A172 (cell line): ENCODE measurements around the gene FABP3. TPM values are rescaled to one million over a fixed set of nuclear protein-coding genes. Genes with fewer than 3 reads are reported as not detected.
"Not testable (repeated sequence)": the region's sequence is repeated elsewhere in the genome, so short reads cannot be mapped to it uniquely, and the experiment has no call there.

ENCODE experiments used
- DNase-seq: peaks from one replicate; pipeline ENCODE4 v3.0.0-alpha.2; 2015; ENCODE audit warnings: low spot score
- total RNA-seq: library from RNA; depleted of rRNA; stranded (reverse); fragments of >200 nt; shearing (Covaris generic); gene quantifications from 2 replicates; pipeline ENCODE4 v1.2.3, GENCODE V29; 2014

FABP3 gene
- total RNA-seq, 1 experiment from 2014 or later: 9.0 TPM

GRCh38 chr1:31398246-31398645 lies 25.4 kb upstream of the FABP3 start:
- no peak for DNase-seq

DNA sequence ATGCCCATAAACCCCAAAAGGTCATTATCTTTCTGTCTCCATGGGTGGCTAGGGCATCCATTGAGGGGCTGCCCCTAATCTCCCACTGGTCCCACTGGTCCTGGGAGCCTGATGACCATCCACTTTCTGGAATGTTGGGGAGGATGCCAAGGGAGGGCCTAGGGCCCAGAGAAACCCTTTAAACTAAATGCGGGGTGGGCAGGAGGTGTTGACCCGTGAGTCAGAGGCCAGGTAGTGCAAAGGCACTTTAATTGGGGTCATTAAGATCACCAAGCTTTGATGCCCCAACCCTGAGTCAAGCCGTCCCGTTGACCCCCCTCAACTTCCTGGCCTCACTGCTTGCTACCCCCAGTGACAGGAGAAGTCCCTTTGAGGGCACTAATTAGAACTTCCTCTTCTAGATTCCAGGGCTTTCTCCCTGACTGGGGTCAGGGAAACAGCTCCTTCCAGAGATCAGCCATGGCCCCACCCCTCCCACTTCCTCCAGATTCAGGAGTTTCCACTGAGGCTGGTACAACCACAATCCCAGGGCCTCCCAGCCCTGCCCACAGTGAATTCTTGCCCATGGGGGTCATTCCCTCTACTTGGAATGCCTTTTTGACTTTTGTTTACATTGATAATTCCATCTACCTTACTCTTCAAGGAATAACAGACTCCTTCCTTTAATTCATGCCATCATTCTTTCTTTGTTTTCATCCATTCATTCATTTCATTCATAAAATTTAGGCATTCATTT lies 24.7 kb upstream of the FABP3 start:
- DNase-seq: peak; percentile 71

DNA sequence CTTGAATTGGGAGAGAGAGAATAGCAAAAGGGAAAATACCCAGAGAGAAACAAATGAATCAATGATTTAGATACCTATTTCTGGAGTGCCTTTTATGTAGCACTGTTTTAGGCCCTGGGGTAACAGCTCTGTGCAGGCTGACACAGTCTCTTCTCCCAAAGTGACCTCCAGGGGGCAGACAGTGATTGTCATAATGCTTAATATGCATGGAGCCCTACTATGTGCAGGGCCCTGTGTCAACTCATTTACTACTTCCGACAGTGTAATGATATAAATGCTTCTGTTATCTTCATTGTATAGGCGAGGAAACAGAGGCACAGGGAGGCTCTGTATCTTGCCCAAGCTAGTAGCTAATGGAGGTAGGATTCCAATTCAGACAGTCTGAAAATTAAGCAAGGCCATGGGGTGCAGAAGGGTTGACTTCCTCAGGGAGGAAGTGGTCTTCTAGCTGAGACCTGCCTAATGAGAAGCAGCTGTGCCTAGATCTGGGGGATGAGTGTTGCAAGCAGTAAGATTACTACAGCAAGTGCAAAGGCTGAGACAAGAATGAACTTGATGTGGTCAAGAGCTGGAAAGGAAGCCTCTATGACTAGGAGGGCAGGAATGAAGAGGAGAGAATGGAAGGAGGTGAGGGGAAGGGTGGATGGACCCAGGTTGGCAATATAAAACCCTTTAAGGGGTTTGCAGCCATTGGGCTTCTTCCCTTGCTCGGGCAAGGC lies 23.9 kb upstream of the FABP3 start:
- DNase-seq: peak; percentile 75

DNA sequence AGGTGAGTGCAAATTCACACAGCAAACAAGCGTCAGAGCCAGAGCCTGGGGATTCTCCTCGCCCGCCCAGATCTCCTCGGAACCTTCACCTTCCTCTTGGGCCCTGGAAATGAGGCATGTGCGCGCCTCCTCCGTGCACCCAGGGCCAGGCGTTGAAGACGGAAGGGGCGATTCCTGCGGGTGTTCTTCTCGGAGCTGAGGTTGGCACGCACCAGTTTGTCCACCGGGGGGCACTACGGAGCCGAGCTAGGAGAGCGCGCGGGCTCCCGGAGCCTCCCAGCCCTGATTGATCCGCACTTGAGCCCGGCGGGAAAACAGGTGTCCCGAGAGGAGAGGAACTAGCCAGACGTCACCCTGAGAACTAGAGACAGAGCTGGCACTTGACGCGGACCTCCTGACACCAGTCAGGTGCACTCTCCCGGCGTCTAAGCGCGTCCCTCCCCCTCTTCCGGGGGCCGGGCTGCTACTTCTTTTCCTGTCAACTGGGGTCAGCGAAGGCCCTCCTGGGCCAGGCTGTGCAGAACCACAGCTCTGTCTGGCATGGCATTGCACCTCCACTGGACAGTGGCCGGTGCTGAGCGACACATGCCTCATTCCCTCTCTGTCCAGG lies 21.8 kb upstream of the FABP3 start:
- peak; percentile 75 for DNase-seq

DNA sequence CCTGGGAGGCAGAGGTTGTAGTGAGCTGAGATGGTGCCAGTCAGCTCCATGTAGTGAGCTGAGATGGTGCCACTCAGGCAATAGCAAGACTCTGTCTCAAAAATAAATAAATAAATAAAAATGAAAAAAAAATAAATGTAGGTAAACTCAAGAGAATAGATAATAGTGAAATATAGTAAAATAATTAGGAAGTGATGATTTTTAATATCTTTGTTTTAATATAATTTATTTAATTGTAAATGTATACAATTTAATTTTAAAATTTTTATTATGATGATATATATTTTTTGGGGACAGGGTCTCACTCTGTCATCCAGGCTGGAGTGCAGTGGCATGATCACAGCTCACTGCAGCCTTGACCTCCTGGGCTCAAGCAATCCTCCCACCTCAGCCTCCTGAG lies 20.6 kb upstream of the FABP3 start:
- no peak for DNase-seq

GRCh38 chr1:31390071-31390470 lies 17.2 kb upstream of the FABP3 start:
- no peak for DNase-seq

- DNase-seq: no peak
Observed at GRCh38 chr1:31389616-31390015, 16.7 kb upstream of the FABP3 start.

DNA sequence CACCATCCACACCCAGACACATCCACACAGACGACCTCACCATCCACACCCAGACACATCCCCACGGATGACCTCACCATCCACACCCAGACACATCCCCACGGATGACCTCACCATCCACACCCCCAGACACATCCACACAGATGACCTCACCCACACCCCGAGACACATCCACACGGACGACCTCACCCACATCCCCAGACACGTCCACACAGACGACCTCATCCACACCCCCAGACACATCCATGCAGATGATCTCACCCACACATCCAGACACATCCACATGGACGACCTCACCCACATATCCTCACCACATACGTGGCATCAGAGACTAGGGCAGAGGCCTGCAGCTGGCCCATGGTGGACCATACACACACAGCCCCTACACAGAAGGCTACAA lies 14.7 kb upstream of the FABP3 start:
- no peak for DNase-seq

DNA sequence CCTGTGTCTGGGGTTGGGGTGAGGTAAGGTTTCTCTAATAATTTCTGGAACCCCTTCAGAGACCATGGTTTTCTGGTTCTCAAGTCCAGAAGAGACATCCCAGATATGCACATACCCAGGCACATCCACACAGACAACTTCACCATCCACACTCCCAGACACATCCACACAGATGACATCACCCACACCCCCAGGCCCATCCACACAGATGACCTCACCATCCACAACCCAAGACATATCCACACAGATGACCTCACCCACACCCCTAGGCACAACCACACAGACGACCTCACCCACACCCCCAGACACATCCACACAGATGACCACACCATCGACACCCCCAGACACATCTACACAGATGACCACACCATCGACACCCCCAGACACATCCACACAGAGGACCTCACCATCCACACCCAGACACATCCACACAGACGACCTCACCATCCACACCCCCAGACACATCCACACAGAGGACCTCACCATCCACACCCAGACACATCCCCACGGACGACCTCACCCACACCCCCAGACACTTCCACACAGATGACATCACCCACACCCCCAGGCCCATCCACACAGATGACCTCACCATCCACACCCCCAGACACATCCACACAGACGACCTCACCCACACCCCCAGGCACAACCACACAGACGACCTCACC lies 13.8 kb upstream of the FABP3 start:
- DNase-seq: not testable (repeated sequence)

- DNase-seq: no peak
Observed at GRCh38 chr1:31383967-31384366, 11.1 kb upstream of the FABP3 start.

GRCh38 chr1:31382379-31382989 lies 9.6 kb upstream of the FABP3 start:
- DNase-seq: no peak

GRCh38 chr1:31381394-31382294 lies 8.8 kb upstream of the FABP3 start:
- DNase-seq: no peak

GRCh38 chr1:31380181-31380580 lies 7.3 kb upstream of the FABP3 start:
- DNase-seq: no peak

DNA sequence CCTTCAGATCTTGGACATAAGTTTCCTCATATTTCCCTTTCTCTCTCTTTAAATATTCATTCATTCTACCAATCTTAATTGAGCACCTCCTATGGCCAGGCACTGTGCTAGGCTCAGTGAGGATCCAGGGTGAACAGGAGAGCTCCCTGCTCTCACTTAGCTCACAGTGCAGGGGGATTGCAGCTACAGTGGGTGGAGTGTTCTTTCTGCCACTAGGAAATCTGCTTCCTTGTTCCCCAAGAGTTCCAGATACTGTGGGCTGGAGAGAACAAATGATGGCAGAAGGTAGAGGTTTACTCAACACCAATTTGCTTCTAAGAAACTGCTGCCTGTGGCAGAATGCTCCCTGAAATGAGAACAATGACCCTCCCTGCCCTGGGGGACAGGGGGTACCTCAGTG lies 5.1 kb upstream of the FABP3 start:
- no peak for DNase-seq

DNA sequence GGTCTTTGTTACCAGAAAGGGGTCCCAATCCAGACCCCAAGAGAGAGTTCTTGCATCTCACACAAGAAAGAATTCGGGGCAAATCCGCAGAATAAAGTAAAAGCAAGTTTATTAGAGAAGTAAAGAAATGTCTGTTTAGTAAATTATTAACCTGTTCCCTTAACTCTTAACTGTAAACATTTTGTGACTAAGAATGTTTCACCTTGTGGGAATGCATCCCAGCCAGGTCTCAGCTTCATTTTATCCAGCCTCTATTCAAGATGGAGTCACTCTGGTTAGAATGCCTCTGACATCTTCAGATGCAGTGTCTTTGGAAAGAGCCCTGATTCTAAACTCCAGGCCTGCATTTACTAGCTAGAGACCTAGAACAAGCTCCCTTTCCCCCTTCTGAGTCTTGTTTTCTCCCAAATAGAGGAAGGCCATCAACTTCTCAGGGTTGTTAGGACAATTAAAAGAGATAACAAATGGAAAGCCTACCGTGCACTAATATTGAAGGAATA lies 4.5 kb upstream of the FABP3 start:
- no peak for DNase-seq

- peak; percentile 85 for DNase-seq
Observed at GRCh38 chr1:31376375-31377134, 3.7 kb upstream of the FABP3 start.

GRCh38 chr1:31374511-31375196 lies 1.8 kb upstream of the FABP3 start:
- peak; percentile 56 for DNase-seq

GRCh38 chr1:31373897-31374486 lies 1.1 kb upstream of the FABP3 start:
- no peak for DNase-seq

GRCh38 chr1:31372751-31373055 lies 173 bp downstream of the FABP3 start:
- no peak for DNase-seq
